ENCODE measurements around the gene PTPN18.
"Not testable (repeated sequence)": the region's sequence is repeated elsewhere in the genome, so short reads cannot be mapped to it uniquely, and the experiment has no call there.

Gene PTPN18, protein sequence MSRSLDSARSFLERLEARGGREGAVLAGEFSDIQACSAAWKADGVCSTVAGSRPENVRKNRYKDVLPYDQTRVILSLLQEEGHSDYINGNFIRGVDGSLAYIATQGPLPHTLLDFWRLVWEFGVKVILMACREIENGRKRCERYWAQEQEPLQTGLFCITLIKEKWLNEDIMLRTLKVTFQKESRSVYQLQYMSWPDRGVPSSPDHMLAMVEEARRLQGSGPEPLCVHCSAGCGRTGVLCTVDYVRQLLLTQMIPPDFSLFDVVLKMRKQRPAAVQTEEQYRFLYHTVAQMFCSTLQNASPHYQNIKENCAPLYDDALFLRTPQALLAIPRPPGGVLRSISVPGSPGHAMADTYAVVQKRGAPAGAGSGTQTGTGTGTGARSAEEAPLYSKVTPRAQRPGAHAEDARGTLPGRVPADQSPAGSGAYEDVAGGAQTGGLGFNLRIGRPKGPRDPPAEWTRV

DNA sequence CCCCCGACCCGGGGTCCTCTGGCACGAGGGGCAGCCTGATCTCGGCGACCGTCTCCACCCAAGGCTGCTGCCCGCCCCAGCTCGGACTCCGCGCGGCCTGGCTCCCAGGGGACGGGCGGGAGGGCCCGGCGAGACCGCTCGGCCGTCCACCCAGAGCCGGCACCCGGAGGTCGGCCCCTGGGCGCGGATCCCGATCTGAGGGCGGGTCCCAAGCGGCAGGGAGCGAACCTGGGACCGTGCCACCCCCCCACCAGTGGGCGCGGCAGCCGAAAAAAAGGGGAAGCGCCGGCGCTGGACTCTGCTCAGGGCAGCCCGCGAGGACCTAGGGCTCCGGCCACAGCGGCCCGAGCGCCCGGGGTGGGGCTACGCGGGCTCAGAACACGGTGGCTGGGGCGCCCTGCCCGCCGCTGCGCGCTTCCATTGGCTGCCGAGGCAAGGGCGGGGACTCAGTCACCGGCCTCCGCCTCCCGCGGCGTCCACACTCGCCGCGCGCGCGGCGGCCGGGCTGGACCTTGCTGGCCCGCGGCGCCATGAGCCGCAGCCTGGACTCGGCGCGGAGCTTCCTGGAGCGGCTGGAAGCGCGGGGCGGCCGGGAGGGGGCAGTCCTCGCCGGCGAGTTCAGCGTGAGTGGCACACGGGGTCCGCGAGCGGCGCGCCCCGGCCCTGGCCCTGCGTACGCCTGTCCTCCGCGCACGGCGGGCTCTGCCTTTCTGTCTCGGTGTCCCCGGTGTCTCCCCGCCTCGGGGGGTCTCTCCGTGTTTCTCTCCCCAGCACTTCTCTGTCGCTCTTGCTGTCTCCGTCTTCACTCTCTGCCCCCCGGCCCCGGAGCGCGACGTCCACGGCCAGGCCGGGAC is at the start of gene PTPN18:
TSS of gene PTPN18 (plus strand) at position 479 of the 854 bp plus-strand sequence. CDS start at position 531, 52 bp downstream.
- no peak for DNase-seq (ENCODE audit: low read depth, low spot score)

- no peak for DNase-seq (ENCODE audit: low read depth, low spot score)
These were observed 48.0 kb upstream of the PTPN18 start for GRCh38 chr2:130307850-130308249.

DNA sequence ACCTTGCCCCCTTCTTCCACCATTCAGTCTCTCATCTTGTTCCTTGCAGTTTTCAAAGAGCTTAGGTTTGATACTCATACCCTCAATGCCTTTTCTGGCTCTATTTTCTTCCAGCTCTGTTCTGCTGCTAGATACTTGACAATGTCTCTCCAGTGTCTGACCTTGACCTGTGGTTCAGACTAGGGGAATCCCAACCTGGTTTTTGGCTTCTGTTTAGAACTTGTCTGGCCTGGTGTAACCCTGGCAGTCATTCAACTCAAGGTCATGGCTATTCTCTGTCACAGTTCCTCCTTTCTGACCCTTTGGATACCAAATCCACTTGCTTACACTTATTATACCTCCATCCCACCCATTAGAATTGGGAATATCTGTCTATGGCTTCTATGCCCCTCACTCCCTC is 45.0 kb upstream of the PTPN18 start:
- DNase-seq (ENCODE audit: low read depth, low spot score): no peak

- no peak for DNase-seq (ENCODE audit: low read depth, low spot score)
These were observed 42.0 kb upstream of the PTPN18 start for GRCh38 chr2:130313812-130314334.

DNA sequence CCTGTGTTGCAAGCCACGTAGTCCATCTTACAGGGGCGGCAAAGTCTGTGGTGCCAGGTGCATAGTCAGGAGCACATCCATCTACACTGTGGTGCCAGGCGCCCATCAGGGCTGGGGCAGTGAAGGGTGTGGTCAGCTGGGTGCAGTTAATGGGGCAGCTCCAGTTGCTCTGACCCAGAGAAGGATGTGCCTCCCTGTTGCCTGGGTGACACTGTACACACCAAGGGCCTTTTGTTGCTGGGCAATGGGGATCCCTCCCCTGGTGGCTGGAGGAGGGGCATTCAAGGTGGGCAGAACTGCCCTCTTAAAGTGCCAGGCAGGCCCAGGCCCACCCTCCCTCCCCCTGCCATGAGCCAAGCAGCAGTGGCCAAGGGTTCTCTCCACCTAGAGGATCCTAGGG is 41.5 kb upstream of the PTPN18 start:
- DNase-seq (ENCODE audit: low read depth, low spot score): no peak

DNA sequence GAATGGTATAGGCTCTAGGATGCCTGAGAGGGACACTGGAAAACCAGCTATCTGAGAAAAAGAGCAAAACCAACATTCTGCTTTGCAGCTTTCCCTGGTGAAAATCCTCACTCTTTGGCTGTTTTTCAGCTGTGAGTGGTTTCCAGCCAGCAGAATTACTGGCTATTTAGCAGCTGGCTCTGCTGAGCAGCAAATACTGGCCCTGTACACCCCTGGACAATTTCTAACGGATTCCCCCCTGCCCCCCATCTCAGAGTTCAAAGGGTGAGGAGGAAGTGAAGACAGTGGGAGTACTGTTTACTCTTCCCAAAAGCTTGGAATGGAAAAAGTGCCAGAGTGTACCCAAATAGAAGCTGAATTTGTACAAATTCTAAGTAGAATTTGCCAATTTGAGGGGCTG is 39.3 kb upstream of the PTPN18 start:
- no peak for DNase-seq (ENCODE audit: low read depth, low spot score)

DNA sequence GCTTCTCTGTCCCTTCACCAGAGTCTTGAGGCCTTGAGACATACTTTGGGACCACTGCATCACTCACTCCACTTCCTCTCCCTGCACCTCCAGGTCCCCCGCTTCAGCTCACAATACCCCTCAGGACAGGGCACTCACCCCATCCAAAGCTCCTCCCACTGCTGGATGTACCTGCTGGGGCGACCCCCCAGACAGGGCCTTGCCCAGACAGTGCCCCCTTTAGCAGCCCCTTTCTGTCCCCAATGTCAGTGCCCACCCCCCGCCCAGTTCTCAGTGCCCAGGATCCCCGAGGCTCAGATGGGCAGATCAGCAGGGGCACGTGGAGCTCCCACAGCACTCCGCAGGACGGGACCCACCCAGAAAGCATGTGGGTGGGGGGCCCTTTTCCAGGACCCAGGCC is 37.0 kb upstream of the PTPN18 start:
- no peak for DNase-seq (ENCODE audit: low read depth, low spot score)

- no peak for DNase-seq (ENCODE audit: low read depth, low spot score)
These were observed 36.3 kb upstream of the PTPN18 start for GRCh38 chr2:130319536-130319935.

GRCh38 chr2:130327703-130328527 is 27.9 kb upstream of the PTPN18 start:
- DNase-seq (ENCODE audit: low read depth, low spot score): no peak

DNA sequence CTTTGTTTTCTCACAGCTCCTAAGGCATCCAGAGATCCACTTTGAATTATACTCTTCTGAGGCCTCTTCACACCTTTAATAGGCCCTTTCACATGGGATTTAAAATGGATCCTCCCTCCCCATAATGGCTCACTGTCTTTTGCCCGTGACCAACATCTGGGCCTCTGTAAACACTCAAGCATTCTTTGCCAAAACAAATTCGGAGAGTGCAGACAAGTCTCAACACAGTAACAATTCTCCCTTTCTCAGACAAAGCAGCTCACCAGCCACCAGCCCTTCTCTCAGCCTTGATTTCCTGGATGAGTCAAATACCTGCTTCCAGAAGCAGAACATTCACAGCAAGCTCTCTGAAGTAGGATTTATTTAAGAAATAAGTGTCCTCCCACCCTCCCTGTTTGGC is 27.1 kb upstream of the PTPN18 start:
- no peak for DNase-seq (ENCODE audit: low read depth, low spot score)

DNA sequence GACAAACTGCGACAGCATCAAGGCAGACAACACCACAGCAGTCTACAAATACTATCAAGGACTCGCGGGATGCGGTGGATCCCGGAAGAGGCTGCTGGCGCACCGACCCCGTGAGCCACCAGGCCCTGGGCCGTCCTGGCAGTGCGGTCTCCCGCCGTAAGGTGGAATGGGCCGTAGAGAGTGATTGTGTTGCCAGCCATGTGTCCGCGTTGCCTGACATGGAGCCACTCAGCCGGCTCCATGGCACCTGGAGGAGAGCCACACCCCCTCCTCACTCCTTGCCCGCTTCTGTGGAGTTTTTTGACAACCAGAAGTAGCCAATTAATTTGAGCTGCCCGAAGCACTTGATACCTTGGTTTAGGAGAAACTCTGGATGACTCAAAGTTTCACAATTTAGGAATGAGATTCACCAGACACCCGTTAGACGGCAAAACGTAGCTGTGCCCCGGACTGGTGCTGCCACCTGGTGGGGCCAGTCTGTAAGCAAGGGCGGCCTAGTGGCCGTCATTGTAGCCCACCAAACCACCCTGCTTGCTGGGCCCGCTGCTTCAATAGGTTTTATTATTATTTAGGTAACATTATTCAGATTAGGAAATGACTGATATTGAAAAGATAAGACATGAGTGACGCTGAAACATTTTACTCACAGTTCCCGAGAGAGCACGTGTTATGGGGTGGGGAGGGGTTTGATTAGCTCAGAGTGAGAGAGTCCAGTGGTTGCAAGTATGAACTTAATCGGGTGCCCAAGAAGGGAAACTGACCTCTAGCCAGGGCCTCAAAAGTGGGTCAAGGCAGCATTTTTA is 23.4 kb upstream of the PTPN18 start:
- DNase-seq (ENCODE audit: low read depth, low spot score): no peak

DNA sequence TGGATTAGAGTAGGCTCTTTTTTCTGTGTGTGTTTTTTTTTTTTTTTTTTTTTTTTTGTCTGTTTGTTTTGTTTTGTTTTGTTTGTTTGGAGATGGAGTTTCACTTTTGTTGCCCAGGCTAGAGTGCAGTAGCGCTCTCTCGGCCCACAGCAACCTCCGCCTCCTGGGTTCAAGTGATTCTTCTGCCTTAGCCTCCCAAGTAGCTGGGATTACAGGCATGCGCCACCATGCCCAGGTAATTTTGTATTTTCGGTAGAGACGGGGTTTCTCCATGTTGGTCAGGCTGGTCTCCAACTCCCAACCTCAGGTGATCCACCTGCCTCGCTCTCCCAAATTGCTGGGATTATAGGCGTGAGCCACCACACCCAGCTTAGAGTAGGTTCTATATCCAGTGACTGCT is 22.6 kb upstream of the PTPN18 start:
- not testable (repeated sequence) for DNase-seq (ENCODE audit: low read depth, low spot score)

- DNase-seq (ENCODE audit: low read depth, low spot score): no peak
These were observed 21.8 kb upstream of the PTPN18 start for GRCh38 chr2:130334026-130334425.

DNA sequence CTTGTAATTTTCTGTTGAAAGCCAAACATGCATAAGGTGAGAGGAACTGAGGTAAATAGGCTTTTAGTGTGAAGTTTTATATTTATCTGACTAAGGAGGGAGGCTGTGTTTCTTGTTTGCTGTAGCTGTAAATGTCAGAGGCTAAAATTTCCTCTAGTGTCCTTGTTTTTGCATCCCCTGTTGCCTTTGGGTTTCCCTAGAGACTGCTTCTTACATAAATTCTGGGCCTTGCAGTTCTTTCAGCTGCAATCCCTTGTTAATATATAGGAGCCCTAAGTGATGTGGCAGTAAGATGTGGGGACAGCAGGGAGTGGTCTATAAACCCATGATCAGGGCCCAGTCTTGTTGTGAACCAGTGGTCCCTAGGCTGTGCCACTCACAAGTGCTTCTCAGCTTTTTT is 20.6 kb upstream of the PTPN18 start:
- DNase-seq (ENCODE audit: low read depth, low spot score): no peak

DNA sequence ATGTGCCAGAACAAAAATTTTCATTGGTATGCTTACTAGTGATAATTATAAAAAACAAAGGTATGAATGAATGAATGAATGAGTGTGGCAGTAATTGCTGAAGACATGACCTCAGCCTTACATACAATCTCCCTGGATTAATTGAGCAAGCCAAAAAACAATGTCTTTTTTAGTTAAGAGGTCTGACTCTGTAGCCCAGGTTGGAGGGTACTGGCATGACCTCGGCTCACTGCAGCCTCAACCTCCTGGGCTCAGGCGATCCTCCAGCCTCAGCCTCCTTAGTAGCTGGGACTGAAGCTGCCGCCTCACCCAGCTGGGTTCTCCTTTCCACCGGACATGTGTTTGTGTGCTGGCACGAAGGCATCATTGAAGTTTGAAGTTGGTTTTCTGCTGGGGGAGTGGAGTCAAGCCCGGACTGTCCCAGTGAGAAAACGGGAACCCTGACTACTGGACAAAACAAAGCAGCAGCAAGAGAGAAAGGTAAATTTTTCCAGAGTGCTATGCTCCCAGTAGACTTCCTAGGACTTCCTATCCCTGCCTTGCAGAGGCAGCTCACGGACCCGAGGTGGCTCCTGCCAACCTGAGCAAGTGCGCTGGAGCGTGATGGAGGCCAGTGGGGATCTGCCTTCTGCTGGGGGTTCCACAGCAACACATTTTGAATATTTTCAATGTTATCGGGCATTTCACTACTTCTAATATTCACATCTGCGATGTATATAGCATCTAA is 19.5 kb upstream of the PTPN18 start:
- no peak for DNase-seq (ENCODE audit: low read depth, low spot score)

DNA sequence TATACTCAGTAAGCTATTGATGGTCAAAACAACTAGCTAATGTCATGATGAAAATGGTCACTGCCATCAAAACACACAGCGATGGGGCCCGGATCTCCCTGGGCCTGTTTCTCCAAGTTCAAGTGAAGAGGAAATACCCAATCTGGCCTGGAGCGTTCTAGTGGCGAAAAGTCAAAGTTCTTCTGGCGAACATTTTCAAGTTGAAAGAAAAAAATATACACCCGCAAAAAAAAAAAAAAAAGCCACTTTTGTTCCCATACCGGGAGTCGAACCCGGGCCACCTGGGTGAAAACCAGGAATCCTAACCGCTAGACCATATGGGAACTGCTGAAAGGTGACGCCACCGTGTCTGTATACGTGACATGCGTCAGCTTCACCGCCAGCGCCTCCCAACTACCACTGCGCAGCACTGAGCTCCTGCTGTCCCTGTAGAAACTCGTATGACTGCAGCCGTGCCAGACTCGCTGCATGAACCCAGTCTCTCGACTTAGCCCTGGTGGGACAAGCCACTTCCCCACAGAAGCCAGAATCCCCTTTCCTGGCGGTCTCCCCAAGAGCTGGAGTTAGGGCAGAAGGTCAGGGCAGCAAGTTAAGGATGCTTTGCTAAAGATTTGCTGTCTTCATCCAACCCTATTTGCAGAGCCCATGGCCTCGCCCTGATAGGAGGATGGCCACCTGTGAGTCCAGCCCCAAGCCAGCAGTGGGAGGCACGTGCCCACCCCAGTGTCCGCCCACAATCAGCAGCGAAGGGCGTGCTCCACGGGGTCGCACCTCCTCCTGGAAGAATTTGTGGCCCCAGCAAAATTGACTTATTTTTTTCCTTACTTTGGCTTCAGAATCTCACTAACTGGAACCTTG is 18.8 kb upstream of the PTPN18 start:
- DNase-seq (ENCODE audit: low read depth, low spot score): no peak

- no peak for DNase-seq (ENCODE audit: low read depth, low spot score)
These were observed 18.0 kb upstream of the PTPN18 start for GRCh38 chr2:130337735-130338325.

- DNase-seq (ENCODE audit: low read depth, low spot score): no peak
These were observed 17.0 kb upstream of the PTPN18 start for GRCh38 chr2:130338793-130339345.
